GM21619 (cell line): ENCODE results near the gene TNFAIP3.

Experiments used
- ATAC-seq: cut with Tn5 transposase; IDR thresholded peaks from one replicate; pipeline ENCODE4 v1.9.1; 2021; ENCODE audit not compliant: unreplicated experiment

The TNFAIP3 gene

GRCh38 chr6:137900815-137901214 lies 33.8 kb downstream of the TNFAIP3 start:
- no peak for ATAC-seq

GRCh38 chr6:137901454-137901853 lies 34.4 kb downstream of the TNFAIP3 start:
- no peak for ATAC-seq

- ATAC-seq, result no peak
Measured at GRCh38 chr6:137902699-137903098, 35.6 kb downstream of the TNFAIP3 start.

GRCh38 chr6:137903274-137903932 lies 36.3 kb downstream of the TNFAIP3 start:
- ATAC-seq, result no peak

GRCh38 chr6:137903933-137904821 lies 37.1 kb downstream of the TNFAIP3 start:
- peak; percentile 76 for ATAC-seq

- ATAC-seq, result peak; percentile 40
Measured at GRCh38 chr6:137904822-137905617, 38.0 kb downstream of the TNFAIP3 start.

- no peak for ATAC-seq
Measured at GRCh38 chr6:137906020-137906472, 39.0 kb downstream of the TNFAIP3 start.

GRCh38 chr6:137907170-137907569 lies 40.1 kb downstream of the TNFAIP3 start:
- ATAC-seq, result no peak

- no peak for ATAC-seq
Measured at GRCh38 chr6:137909533-137909932, 42.5 kb downstream of the TNFAIP3 start.

GRCh38 chr6:137910424-137910834 lies 43.4 kb downstream of the TNFAIP3 start:
- ATAC-seq, result no peak

GRCh38 chr6:137910843-137911456 lies 43.9 kb downstream of the TNFAIP3 start:
- ATAC-seq, result no peak

GRCh38 chr6:137911675-137912191 lies 44.7 kb downstream of the TNFAIP3 start:
- ATAC-seq, result peak; percentile 42

- ATAC-seq, result no peak
Measured at GRCh38 chr6:137912813-137913212, 45.8 kb downstream of the TNFAIP3 start.

GRCh38 chr6:137913434-137913833 lies 46.4 kb downstream of the TNFAIP3 start:
- no peak for ATAC-seq

- no peak for ATAC-seq
Measured at GRCh38 chr6:137913996-137914529, 47.0 kb downstream of the TNFAIP3 start.

GRCh38 chr6:137914530-137915193 lies 47.6 kb downstream of the TNFAIP3 start:
- no peak for ATAC-seq

GRCh38 chr6:137915790-137916189 lies 48.7 kb downstream of the TNFAIP3 start:
- no peak for ATAC-seq

GRCh38 chr6:137917551-137918325 lies 50.7 kb downstream of the TNFAIP3 start:
- ATAC-seq, result no peak

- no peak for ATAC-seq
Measured at GRCh38 chr6:137919502-137919823, 52.4 kb downstream of the TNFAIP3 start.
